IMR-90 (cell line): ENCODE results near the gene CFAP251. TPM values are rescaled to one million over a fixed set of nuclear protein-coding genes. Genes with fewer than 3 reads are reported as not detected.
A peak's percentile ranks its signal among the peaks of the same experiment; 100 is the strongest.

Experiments used
- ATAC-seq: fragments of 200-7000 bp; cut with Tn5 transposase; 2 replicates; pipeline ENCODE4 v1.9.1; 2020; ENCODE audit warnings: low read depth, mild to moderate bottlenecking, moderate library complexity
- BruUV-seq: library from RNA; stranded (reverse); fragments of 400-500 nt; replicated peaks from 2 replicates; lab custom pipeline; 2021; lab: Mats Ljungman, UMichigan
- CTCF ChIA-PET: fragments of 300-600 bp; formaldehyde crosslinking; extraction: SDS; loops from one replicate; lab custom pipeline; 2021; ENCODE audit warnings: antibody characterized with exemption; lab: Yijun Ruan, JAX
- POLR2A ChIA-PET: fragments of 300-600 bp; sonication (Branson Sonifier 250); formaldehyde crosslinking; loops from one replicate; lab custom pipeline; 2022; ENCODE audit warnings: antibody characterized with exemption; ENCODE audit not compliant: unreplicated experiment; lab: Charles Lee
- DNase-seq: peaks from one replicate; pipeline ENCODE4 v3.0.0; 2013
- H2AFZ ChIP-seq: replicated peaks from 2 replicates; pipeline ENCODE3; 2013; ENCODE audit warnings: low read length, mild to moderate bottlenecking; ENCODE audit not compliant: poor library complexity
- H2AK5ac ChIP-seq: 2 replicates; pipeline ENCODE4 v1.6.1; 2013; ENCODE audit warnings: low read depth, low read length, inconsistent platforms
- H2AK9ac ChIP-seq: replicated peaks from 2 replicates; pipeline ENCODE3; 2013; ENCODE audit warnings: mild to moderate bottlenecking, low read depth, low read length, moderate library complexity; ENCODE audit not compliant: poor library complexity
- H2BK120ac ChIP-seq: 2 replicates; pipeline ENCODE4 v1.6.1; 2013; ENCODE audit warnings: low read depth, low read length, inconsistent platforms
- H2BK15ac ChIP-seq: 3 replicates; pipeline ENCODE4 v1.6.1; 2013; ENCODE audit warnings: low read depth, low read length, inconsistent platforms
- H2BK20ac ChIP-seq: 2 replicates; pipeline ENCODE4 v1.6.1; 2013; ENCODE audit warnings: low read depth, mild to moderate bottlenecking, inconsistent platforms, low read length, moderate library complexity
- H2BK5ac ChIP-seq: 2 replicates; pipeline ENCODE4 v1.6.1; 2013; ENCODE audit warnings: mild to moderate bottlenecking, low read depth, low read length, inconsistent platforms; ENCODE audit not compliant: poor library complexity, severe bottlenecking
- H3K14ac ChIP-seq: replicated peaks from 2 replicates; pipeline ENCODE4 v1.6.1; 2013; ENCODE audit warnings: low read depth, low read length, inconsistent platforms
- H3K18ac ChIP-seq: 2 replicates; pipeline ENCODE4 v1.6.1; 2013; ENCODE audit warnings: low read depth, low read length, control low read depth
- H3K23ac ChIP-seq: 2 replicates; pipeline ENCODE4 v1.6.1; 2013; ENCODE audit warnings: low read depth, low read length, inconsistent platforms
- H3K27ac ChIP-seq: 2 replicates; pipeline ENCODE4 v1.5.1; 2013; ENCODE audit warnings: mild to moderate bottlenecking, control low read depth, low read length; ENCODE audit not compliant: insufficient read depth
- H3K27me3 ChIP-seq: 2 replicates; pipeline ENCODE4 v1.6.1; 2013; ENCODE audit warnings: low read length; ENCODE audit not compliant: control insufficient read depth, insufficient read depth
- H3K36me3 ChIP-seq: 2 replicates; pipeline ENCODE4 v1.6.1; 2013; ENCODE audit warnings: low read length, mixed read lengths; ENCODE audit not compliant: control insufficient read depth, insufficient read depth
- H3K4ac ChIP-seq: 2 replicates; pipeline ENCODE4 v1.6.1; 2013; ENCODE audit warnings: low read depth, low read length, inconsistent platforms
- H3K4me1 ChIP-seq: 2 replicates; pipeline ENCODE4 v1.6.1; 2013; ENCODE audit warnings: low read length, mixed read lengths; ENCODE audit not compliant: control insufficient read depth, insufficient read depth
- H3K4me2 ChIP-seq: 2 replicates; pipeline ENCODE4 v1.6.1; 2013; ENCODE audit warnings: low read depth, mild to moderate bottlenecking, control low read depth, low read length, moderate library complexity
- H3K4me3 ChIP-seq: 2 replicates; pipeline ENCODE4 v1.5.1; 2013; ENCODE audit warnings: low read depth, mild to moderate bottlenecking, control low read depth, low read length, moderate library complexity; ENCODE audit not compliant: insufficient read depth
- H3K56ac ChIP-seq: 2 replicates; pipeline ENCODE4 v1.6.1; 2013; ENCODE audit warnings: low read length, inconsistent platforms; ENCODE audit not compliant: insufficient read depth; ENCODE audit errors: extremely low read depth
- H3K79me1 ChIP-seq, 2 experiments: 2 replicates each; pipeline ENCODE4 v1.6.1; 2013; ENCODE audit warnings: low read length in 2 of 2, inconsistent platforms in 1 of 2, low read depth in 1 of 2
- H3K9ac ChIP-seq: 2 replicates; pipeline ENCODE4 v1.6.1; 2013; ENCODE audit warnings: low read depth, low read length, control low read depth
- H3K9me1 ChIP-seq: 2 replicates; pipeline ENCODE4 v1.6.1; 2013; ENCODE audit warnings: low read length, inconsistent platforms; ENCODE audit not compliant: insufficient read depth
- H3K9me3 ChIP-seq: 2 replicates; pipeline ENCODE4 v1.6.1; 2013; ENCODE audit warnings: low read length; ENCODE audit not compliant: control insufficient read depth, insufficient read depth
- H4K20me1 ChIP-seq: 2 replicates; pipeline ENCODE4 v1.6.1; 2013; ENCODE audit warnings: low read length, inconsistent platforms; ENCODE audit not compliant: insufficient read depth
- H4K5ac ChIP-seq: 2 replicates; pipeline ENCODE4 v1.6.1; 2013; ENCODE audit warnings: mild to moderate bottlenecking, low read depth, low read length, control low read depth
- H4K8ac ChIP-seq, 2 experiments: 2 replicates each; pipeline ENCODE4 v1.6.1; 2013; ENCODE audit warnings: low read depth in 2 of 2, low read length in 2 of 2, control low read depth in 1 of 2, inconsistent platforms in 1 of 2
- H4K91ac ChIP-seq: 2 replicates; pipeline ENCODE4 v1.6.1; 2013; ENCODE audit warnings: low read depth, low read length, inconsistent platforms; ENCODE audit not compliant: insufficient read depth
- FOS ChIP-seq: fragments of 150-350 bp; IDR thresholded peaks from 2 replicates; pipeline ENCODE4 v1.6.1; 2016; ENCODE audit warnings: low read depth, low read length
- RFX5 ChIP-seq: IDR thresholded peaks from 2 replicates; pipeline ENCODE4 v1.8.0; 2012; ENCODE audit warnings: low read depth, mild to moderate bottlenecking, low read length, moderate library complexity
- SMC3 ChIP-seq: fragments of 150-350 bp; IDR thresholded peaks from 2 replicates; pipeline ENCODE4 v1.6.1; 2016; ENCODE audit warnings: low read depth, mild to moderate bottlenecking, antibody characterized with exemption, low read length, moderate library complexity
- WGBS, 2 experiments: methylation state at CpG; one replicate each; pipeline versions ENCODE4 v1.1.5 to v1.1.7; 2013; ENCODE audit warnings: missing lambda C conversion rate in 2 of 2; ENCODE audit not compliant: insufficient read length in 1 of 2; ENCODE audit errors: extremely low coverage in 2 of 2; 5-methylcytosine and 5-hydroxymethylcytosine counted together
- dilution Hi-C: fragments of 300-500 bp; cut with HindIII; formaldehyde crosslinking; loops from one replicate; pipeline ENCODE4 v1.14.3; 2018; ENCODE audit warnings: low sequenced_read_pairs; ENCODE audit not compliant: unreplicated experiment
- in situ Hi-C: fragments of 300-500 bp; cut with MboI; formaldehyde crosslinking; loops from 3 replicates; pipeline ENCODE4 v1.14.3; 2019; ENCODE audit warnings: low sequenced_read_pairs, inconsistent platforms, mixed read lengths
- intact Hi-C: fragments of 100-400 bp; cut with micrococcal nuclease; formaldehyde crosslinking; loops from 2 replicates; pipeline ENCODE4 v1.10.0; 2022
- polyA plus RNA-seq, 3 experiments: library from polyadenylated mRNA; depleted of rRNA; stranded (reverse); fragments of >200 nt; gene quantifications; 2 replicates each; pipeline ENCODE4 v1.2.3, GENCODE V29; 2012; ENCODE audit warnings: low replicate concordance in 1 of 3
- total RNA-seq: library from RNA; depleted of rRNA; stranded (reverse); fragments of >200 nt; gene quantifications from 2 replicates; pipeline ENCODE4 v1.2.3, GENCODE V29; 2012
- TF ChIP-seq, protein P1 (sequence below): fragments of 150-350 bp; IDR thresholded peaks from 2 replicates; pipeline ENCODE4 v1.6.1; 2016; ENCODE audit warnings: low read depth, mild to moderate bottlenecking, low read length, moderate library complexity, borderline replicate concordance
- TF ChIP-seq, protein P2 (sequence below): conservative IDR thresholded peaks from 2 replicates; pipeline ENCODE4 v1.5.1; 2012; ENCODE audit warnings: mild to moderate bottlenecking, low read depth, low read length, improper control_type of control experiment

CFAP251 gene
- total and polyA plus RNA-seq, 2 of the 4 experiments (the other 2 are of a cell fraction): 7.8 to 9.1 TPM

DNA sequence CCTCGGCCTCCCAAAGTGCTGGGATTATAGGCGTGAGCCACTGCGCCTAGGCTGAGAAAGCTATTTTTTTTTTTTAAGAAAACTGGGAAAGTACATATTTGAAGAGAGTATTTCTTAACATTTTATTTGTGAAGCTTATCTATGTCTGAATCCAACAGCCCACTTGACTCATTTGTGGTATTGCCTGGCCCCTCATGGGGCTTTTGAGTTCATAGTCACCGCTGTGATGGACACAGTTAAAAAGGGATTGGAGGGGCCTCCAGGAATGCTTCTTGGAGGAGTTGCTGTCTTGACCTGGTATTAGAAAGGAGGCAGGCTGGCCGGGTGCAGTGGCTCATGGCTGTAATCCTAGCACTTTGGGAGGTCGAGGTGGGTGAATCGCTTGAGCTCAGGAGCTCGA lies 129.8 kb downstream of the CFAP251 start:
- no TSS peak for BruUV-seq

More for the DNA sequence above, 129.8 kb downstream of the CFAP251 start:
- POLR2A ChIA-PET: no interaction called here
- Histone ChIP-seq H3K9me1 (no peaks in the 10 kb centered on the region), H4K5ac (no peak overlapping the region), H3K4me1 (peaks cover 7% of the 10 kb centered on the region), H3K23ac (no peak overlapping the region), H2BK120ac (no peak overlapping the region), H3K27ac (no peak overlapping the region), H3K56ac (no peak overlapping the region), H3K18ac (no peak overlapping the region), H4K20me1 (peaks cover 12% of the 10 kb centered on the region; the same call in 1 of the 2 replicates), H3K9ac (no peak overlapping the region), H3K4me2 (no peak overlapping the region), H3K9me3 (no peaks in the 10 kb centered on the region), H2AFZ (no peak overlapping the region), H2BK20ac (no peak overlapping the region), H4K91ac (no peak overlapping the region), H2AK9ac (no peak overlapping the region), H3K27me3 (no peaks in the 10 kb centered on the region), H4K8ac (no peak overlapping the region), H2BK5ac (no peak overlapping the region), H3K14ac (no peak overlapping the region), H3K79me1 (no peaks in the 10 kb centered on the region), H3K4me3 (no peak overlapping the region), H2BK15ac (no peak overlapping the region), H3K4ac (no peak overlapping the region), H3K36me3 (peaks cover 16% of the 10 kb centered on the region), H2AK5ac (no peak overlapping the region)
- CTCF ChIA-PET: no interaction called here
- in situ Hi-C loops (no loop called here), intact Hi-C loops (loop anchor here (1.0 kb wide), 1 partner anchor 30 kb away; the partner anchor contains the start of gene MLXIP), dilution Hi-C loops (no loop called here)
- DNase-seq: peak; percentile 26
- 81% methylated on average over 5 of the region's 8 CpGs; no CpG with 5 or more reads in 1 of the 2 experiments for WGBS, 2 experiments
- no peak for ATAC-seq
- TF ChIP-seq, protein P1, sequence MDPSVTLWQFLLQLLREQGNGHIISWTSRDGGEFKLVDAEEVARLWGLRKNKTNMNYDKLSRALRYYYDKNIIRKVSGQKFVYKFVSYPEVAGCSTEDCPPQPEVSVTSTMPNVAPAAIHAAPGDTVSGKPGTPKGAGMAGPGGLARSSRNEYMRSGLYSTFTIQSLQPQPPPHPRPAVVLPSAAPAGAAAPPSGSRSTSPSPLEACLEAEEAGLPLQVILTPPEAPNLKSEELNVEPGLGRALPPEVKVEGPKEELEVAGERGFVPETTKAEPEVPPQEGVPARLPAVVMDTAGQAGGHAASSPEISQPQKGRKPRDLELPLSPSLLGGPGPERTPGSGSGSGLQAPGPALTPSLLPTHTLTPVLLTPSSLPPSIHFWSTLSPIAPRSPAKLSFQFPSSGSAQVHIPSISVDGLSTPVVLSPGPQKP: no peak
- TF ChIP-seq SMC3 (no peak), RFX5 (no peak), FOS (no peak)
- TF ChIP-seq, protein P2, sequence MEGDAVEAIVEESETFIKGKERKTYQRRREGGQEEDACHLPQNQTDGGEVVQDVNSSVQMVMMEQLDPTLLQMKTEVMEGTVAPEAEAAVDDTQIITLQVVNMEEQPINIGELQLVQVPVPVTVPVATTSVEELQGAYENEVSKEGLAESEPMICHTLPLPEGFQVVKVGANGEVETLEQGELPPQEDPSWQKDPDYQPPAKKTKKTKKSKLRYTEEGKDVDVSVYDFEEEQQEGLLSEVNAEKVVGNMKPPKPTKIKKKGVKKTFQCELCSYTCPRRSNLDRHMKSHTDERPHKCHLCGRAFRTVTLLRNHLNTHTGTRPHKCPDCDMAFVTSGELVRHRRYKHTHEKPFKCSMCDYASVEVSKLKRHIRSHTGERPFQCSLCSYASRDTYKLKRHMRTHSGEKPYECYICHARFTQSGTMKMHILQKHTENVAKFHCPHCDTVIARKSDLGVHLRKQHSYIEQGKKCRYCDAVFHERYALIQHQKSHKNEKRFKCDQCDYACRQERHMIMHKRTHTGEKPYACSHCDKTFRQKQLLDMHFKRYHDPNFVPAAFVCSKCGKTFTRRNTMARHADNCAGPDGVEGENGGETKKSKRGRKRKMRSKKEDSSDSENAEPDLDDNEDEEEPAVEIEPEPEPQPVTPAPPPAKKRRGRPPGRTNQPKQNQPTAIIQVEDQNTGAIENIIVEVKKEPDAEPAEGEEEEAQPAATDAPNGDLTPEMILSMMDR: no peak
